GM23338 (cell line): ENCODE measurements around the gene C1QL4. TPM values are rescaled to one million over a fixed set of nuclear protein-coding genes. Genes with fewer than 3 reads are reported as not detected.

ENCODE experiments used
- ATAC-seq: fragments of 200-7000 bp; cut with Tn5 transposase; 3 replicates; pipeline ENCODE4 v1.9.1; 2020
- DNase-seq: peaks from one replicate; pipeline ENCODE4 v3.0.0-alpha.2; 2015; ENCODE audit warnings: low spot score
- H2AFZ ChIP-seq: fragments of 200-600 bp; sonication (generic); 2 replicates; pipeline ENCODE4 v1.8.0; 2016; ENCODE audit warnings: antibody characterized with exemption, mild to moderate bottlenecking, moderate library complexity
- H3F3A ChIP-seq: fragments of 200-600 bp; sonication (generic); replicated peaks from 2 replicates; pipeline ENCODE4 v1.8.0; 2017; ENCODE audit warnings: antibody characterized with exemption, mixed run types, low read depth
- H3K27ac ChIP-seq: fragments of 200-600 bp; sonication (generic); 2 replicates; pipeline ENCODE4 v1.6.1; 2016; ENCODE audit warnings: low read depth
- H3K27me3 ChIP-seq: fragments of 200-600 bp; sonication (generic); 2 replicates; pipeline ENCODE4 v1.8.0; 2016; ENCODE audit warnings: mild to moderate bottlenecking, mixed run types, moderate library complexity; ENCODE audit not compliant: insufficient read depth
- H3K36me3 ChIP-seq: fragments of 200-600 bp; sonication (generic); 2 replicates; pipeline ENCODE4 v1.8.0; 2016; ENCODE audit warnings: mild to moderate bottlenecking; ENCODE audit not compliant: insufficient read depth
- H3K4me1 ChIP-seq: fragments of 200-600 bp; sonication (generic); 2 replicates; pipeline ENCODE4 v1.8.0; 2016; ENCODE audit warnings: mild to moderate bottlenecking, moderate library complexity; ENCODE audit not compliant: insufficient read depth
- H3K4me2 ChIP-seq: fragments of 200-600 bp; sonication (generic); 2 replicates; pipeline ENCODE4 v1.7.1; 2017; ENCODE audit warnings: mixed run types
- H3K4me3 ChIP-seq: fragments of 200-600 bp; sonication (generic); 2 replicates; pipeline ENCODE4 v1.6.1; 2016; ENCODE audit warnings: mixed run types
- H3K79me2 ChIP-seq: fragments of 200-600 bp; sonication (generic); replicated peaks from 2 replicates; pipeline ENCODE4 v1.8.0; 2017; ENCODE audit warnings: mild to moderate bottlenecking; ENCODE audit not compliant: insufficient read depth
- H3K9me2 ChIP-seq: fragments of 200-600 bp; sonication (generic); 2 replicates; pipeline ENCODE4 v1.8.0; 2017; ENCODE audit not compliant: insufficient read depth
- H4K20me1 ChIP-seq: fragments of 200-600 bp; sonication (generic); replicated peaks from 2 replicates; pipeline ENCODE4 v1.8.0; 2017; ENCODE audit warnings: mild to moderate bottlenecking; ENCODE audit not compliant: insufficient read depth
- H3K27ac Mint-ChIP-seq: 2 replicates; pipeline ENCODE4 v1.8.0; 2020; ENCODE audit warnings: inconsistent platforms, mild to moderate bottlenecking, moderate library complexity, mixed read lengths
- H3K27me3 Mint-ChIP-seq: 3 replicates; pipeline ENCODE4 v1.8.0; 2022; ENCODE audit warnings: low read depth, mild to moderate bottlenecking, moderate library complexity, mixed read lengths, inconsistent platforms; ENCODE audit not compliant: insufficient read depth, poor library complexity
- H3K36me3 Mint-ChIP-seq: 3 replicates; pipeline ENCODE4 v1.8.0; 2021; ENCODE audit warnings: low read depth, mild to moderate bottlenecking, inconsistent platforms, moderate library complexity, mixed read lengths
- H3K4me1 Mint-ChIP-seq: 3 replicates; pipeline ENCODE4 v1.8.0; 2020; ENCODE audit warnings: mild to moderate bottlenecking, inconsistent platforms, mixed read lengths
- H3K4me3 Mint-ChIP-seq: 3 replicates; pipeline ENCODE4 v1.8.0; 2021; ENCODE audit warnings: moderate library complexity, mild to moderate bottlenecking, inconsistent platforms, mixed read lengths
- H3K9me3 Mint-ChIP-seq: 3 replicates; pipeline ENCODE4 v1.8.0; 2020; ENCODE audit warnings: moderate library complexity, mild to moderate bottlenecking, inconsistent platforms, mixed read lengths
- CREB1 ChIP-seq: fragments of 250-450 bp; sonication (Bioruptor Pico); IDR thresholded peaks from 2 replicates; pipeline ENCODE4 v1.5.0; 2020; ENCODE audit warnings: low read depth, mild to moderate bottlenecking, moderate library complexity
- ETS1 ChIP-seq: IDR thresholded peaks from 2 replicates; pipeline ENCODE4 v1.6.1; 2016; ENCODE audit warnings: antibody characterized with exemption
- EZH2 ChIP-seq: fragments of 200-600 bp; sonication (generic); IDR thresholded peaks from one replicate; pipeline ENCODE4 v1.8.0; 2017; ENCODE audit warnings: antibody characterized with exemption, mild to moderate bottlenecking, low read depth; ENCODE audit not compliant: unreplicated experiment
- EZH2phosphoT487 ChIP-seq: fragments of 200-600 bp; sonication (generic); IDR thresholded peaks from one replicate; pipeline ENCODE4 v1.8.1; 2018; ENCODE audit warnings: antibody characterized with exemption; ENCODE audit not compliant: unreplicated experiment
- JUNB ChIP-seq: IDR thresholded peaks from one replicate; pipeline ENCODE4 v1.6.1; 2016; ENCODE audit warnings: antibody characterized with exemption; ENCODE audit not compliant: unreplicated experiment
- NANOG ChIP-seq: IDR thresholded peaks from 2 replicates; pipeline ENCODE4 v1.6.1; 2016; ENCODE audit warnings: antibody characterized with exemption, borderline replicate concordance
- POLR2AphosphoS5 ChIP-seq: IDR thresholded peaks from 2 replicates; pipeline ENCODE4 v1.6.1; 2016; ENCODE audit warnings: antibody characterized with exemption, low read depth
- STAT1 ChIP-seq: IDR thresholded peaks from one replicate; pipeline ENCODE4 v1.6.1; 2016; ENCODE audit warnings: antibody characterized with exemption; ENCODE audit not compliant: unreplicated experiment
- ZNF462 ChIP-seq: fragments of 250-450 bp; sonication (Bioruptor Pico); IDR thresholded peaks from 2 replicates; pipeline ENCODE4 v1.5.0; 2020; ENCODE audit warnings: mild to moderate bottlenecking, moderate library complexity
- polyA plus RNA-seq: library from polyadenylated mRNA; unstranded; fragments of >200 nt; fragmentation: Nextera tagmentation; extraction: Ambion mirVana; gene quantifications from 2 replicates; pipeline ENCODE4 v1.2.1, GENCODE V29; 2016
- total RNA-seq: library from RNA; depleted of rRNA; stranded (reverse); fragments of >200 nt; shearing (Covaris generic); gene quantifications from 2 replicates; pipeline ENCODE4 v1.2.3, GENCODE V29; 2014

C1QL4 gene
- total and polyA plus RNA-seq, 2 experiments from 2014 or later, result not detected

GRCh38 chr12:49340971-49341776 is 4.2 kb upstream of the C1QL4 start:
- no peak for ATAC-seq
- Histone ChIP-seq H3K9me2 (no peaks in the 10 kb centered on the region), H3K4me3 (peak overlapping the region; percentile 85), H3K4me2 (peak overlapping the region; percentile 88), H3K27ac (no peak overlapping the region), H3K4me1 (peaks cover 52% of the 10 kb centered on the region), H3F3A (peaks cover 31% of the 10 kb centered on the region), H3K79me2 (no peaks in the 10 kb centered on the region), H2AFZ (peak overlapping the region; percentile 82; the same call in 1 of the 2 replicates), H3K27me3 (peaks cover 99% of the 10 kb centered on the region), H3K36me3 (no peaks in the 10 kb centered on the region), H4K20me1 (peaks cover 28% of the 10 kb centered on the region)
- Mint-ChIP-seq H3K9me3 (peaks cover 3% of the 10 kb centered on the region; the same call in 2 of the 3 replicates), H3K27me3 (peaks cover 98% of the 10 kb centered on the region), H3K4me3 (peak overlapping the region; percentile 70), H3K27ac (no peak overlapping the region), H3K36me3 (no peaks in the 10 kb centered on the region; the same call in 2 of the 3 replicates), H3K4me1 (peaks cover 55% of the 10 kb centered on the region)
- peak; percentile 40 for DNase-seq
- no peak for TF ChIP-seq CREB1 (CRISPR knock-in tag)
- peak; percentile 69 for TF ChIP-seq EZH2

GRCh38 chr12:49340095-49340870 is 3.3 kb upstream of the C1QL4 start:
- peak overlapping the region; percentile 70; the same call in 1 of the 3 replicates for H3K4me3 Mint-ChIP-seq
- Histone ChIP-seq H2AFZ (no peak overlapping the region), H3K79me2 (no peaks in the 10 kb centered on the region), H3K4me2 (peak overlapping the region; percentile 88), H3K27ac (no peak overlapping the region), H3K4me1 (peaks cover 52% of the 10 kb centered on the region), H4K20me1 (peaks cover 27% of the 10 kb centered on the region), H3K36me3 (no peaks in the 10 kb centered on the region), H3F3A (peaks cover 33% of the 10 kb centered on the region), H3K4me3 (peak overlapping the region; percentile 85; the same call in 1 of the 2 replicates), H3K9me2 (no peaks in the 10 kb centered on the region), H3K27me3 (peaks cover 99% of the 10 kb centered on the region)
- peaks cover 97% of the 10 kb centered on the region for H3K27me3 Mint-ChIP-seq
- H3K4me1 Mint-ChIP-seq, result peaks cover 55% of the 10 kb centered on the region
- H3K9me3 Mint-ChIP-seq, result peaks cover 8% of the 10 kb centered on the region
- no peak for ATAC-seq
- H3K27ac Mint-ChIP-seq, result no peak overlapping the region
- no peak for DNase-seq
- H3K36me3 Mint-ChIP-seq, result no peaks in the 10 kb centered on the region; the same call in 2 of the 3 replicates
- no peak for TF ChIP-seq ZNF462 (CRISPR knock-in tag)
- TF ChIP-seq POLR2AphosphoS5, result no peak
- TF ChIP-seq EZH2phosphoT487, result no peak
- TF ChIP-seq STAT1, result no peak
- no peak for TF ChIP-seq NANOG
- no peak for TF ChIP-seq JUNB
- TF ChIP-seq ETS1, result no peak
